Dermis microvascular lymphatic vessel endothelial cell (primary cell): ENCODE results near the gene TTLL12. TPM values are rescaled to one million over a fixed set of nuclear protein-coding genes. Genes with fewer than 3 reads are reported as not detected.
A peak's percentile ranks its signal among the peaks of the same experiment; 100 is the strongest.

Experiments used
- DNase-seq, 2 donors: peaks; one replicate each; pipeline versions ENCODE4 v3.0.0 to v3.0.0-alpha.2; 2010; ENCODE audit warnings: low read depth in 2 of 2
- total RNA-seq: library from RNA; depleted of rRNA; stranded (reverse); fragments of >200 nt; gene quantifications from 2 replicates; pipeline ENCODE4 v1.2.1, GENCODE V29; 2014

Gene TTLL12
- total RNA-seq, 1 donor from 2014 or later, result 18.0 TPM

DNA sequence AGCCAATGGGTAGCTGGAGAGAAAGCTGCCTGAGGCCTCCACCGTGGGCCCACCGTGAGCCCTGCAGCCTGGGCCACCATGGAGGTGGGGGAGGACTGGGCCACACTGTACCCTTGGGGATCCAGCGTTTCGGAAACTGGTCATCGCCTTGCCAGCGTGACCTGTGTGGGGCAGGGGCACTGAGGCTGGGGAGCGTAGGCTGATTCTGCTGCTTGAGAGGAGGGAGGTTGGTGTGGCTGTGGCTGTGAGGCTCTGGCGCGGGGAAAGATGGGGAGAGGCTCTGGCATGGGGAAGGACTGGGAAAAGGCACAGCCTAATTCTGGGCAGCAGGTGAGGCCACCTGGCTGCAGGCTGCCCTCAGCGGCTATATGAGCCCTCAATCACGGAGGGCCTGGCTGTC is 12.6 kb upstream of the TTLL12 start:
- no peak for DNase-seq

DNA sequence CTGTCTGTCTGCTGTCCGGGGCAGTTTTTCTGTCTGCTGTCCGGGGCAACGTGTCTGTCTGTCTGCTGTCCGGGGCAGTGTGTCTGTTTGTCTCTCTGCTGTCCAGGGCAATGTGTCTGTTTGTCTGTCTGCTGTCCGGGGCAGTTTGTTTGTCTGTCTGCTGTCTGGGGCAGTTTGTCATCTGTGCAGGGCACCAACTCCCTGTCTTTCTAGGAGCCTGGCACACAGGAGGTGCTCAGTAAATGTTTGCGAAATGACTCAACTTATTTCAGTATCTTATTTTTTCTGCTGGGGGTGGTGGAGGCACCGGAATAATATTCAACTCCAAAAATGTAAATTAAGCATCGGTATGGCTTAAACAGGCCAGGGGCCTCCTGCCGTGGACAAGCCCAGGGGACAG is 12.0 kb upstream of the TTLL12 start:
- DNase-seq, result no peak

DNA sequence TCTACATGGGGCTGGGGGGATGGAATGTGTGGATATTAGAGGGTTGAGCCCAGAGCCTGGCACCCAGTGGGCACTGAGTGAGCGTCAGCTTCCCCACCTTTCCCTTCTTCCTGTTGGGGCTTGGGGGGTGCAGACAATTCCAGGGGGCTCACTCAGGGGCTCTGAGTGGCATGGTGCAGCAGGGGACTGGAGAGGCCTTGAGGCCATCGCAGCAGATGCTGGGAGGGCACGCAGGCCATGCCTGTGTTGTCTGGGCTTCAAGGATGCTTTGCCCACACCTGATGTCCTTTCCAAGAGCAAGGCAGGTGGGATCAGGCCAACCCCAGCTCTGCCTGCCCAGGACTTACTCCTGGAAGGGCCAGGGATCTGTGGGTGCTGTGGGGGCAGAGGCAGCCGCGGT is 11.2 kb upstream of the TTLL12 start:
- no peak for DNase-seq

DNA sequence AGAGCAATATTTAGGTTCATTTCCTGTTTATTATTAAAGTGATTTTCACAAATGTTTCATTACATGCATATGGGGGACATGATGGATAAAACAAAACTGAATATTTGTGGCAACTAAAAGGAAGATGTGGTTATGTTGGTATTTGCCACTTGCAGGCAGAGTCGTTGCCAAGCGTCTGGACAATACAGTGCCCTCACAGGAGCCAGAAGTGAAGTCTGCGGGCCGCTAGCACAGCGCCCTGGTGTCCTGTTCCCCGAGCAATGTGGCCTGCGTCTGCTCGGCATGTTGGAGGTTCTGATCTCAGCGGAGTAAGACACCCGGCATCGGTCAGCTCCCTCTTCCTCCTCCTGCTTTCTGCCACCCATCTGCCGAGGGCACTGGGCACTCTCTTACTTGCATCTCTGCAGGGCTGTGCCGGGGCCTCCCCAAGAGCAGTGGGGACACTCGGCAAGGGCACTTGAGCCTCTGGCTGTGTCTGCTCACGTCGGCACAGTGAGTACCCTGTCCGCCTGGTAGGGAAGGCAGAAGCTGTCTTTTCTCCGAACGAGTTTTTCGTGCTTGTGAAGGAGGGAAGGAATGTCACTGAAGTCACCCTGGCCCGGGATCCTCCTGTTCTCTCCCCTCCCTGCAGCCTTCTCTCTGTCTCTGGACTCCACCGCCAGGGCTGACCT is 10.5 kb upstream of the TTLL12 start:
- no peak for DNase-seq

DNA sequence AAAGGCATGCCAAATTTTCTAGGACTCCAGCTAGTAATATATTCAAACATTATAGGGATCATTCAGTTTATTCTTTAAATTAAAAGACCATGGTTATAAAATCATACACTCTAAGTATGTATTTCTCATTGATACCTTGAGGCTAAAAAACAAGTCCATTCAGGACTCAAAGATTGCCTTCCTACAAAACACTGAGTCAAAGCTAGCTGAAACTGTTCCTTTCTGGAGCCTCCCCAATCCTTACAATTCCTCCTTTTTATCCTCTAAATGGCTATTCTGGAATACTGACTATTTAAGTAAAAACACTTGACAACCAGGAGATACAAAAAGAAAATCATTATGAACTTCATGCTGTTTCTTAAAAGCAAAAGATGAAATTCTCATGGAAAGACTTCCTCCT is 4.9 kb upstream of the TTLL12 start:
- no peak for DNase-seq

DNA sequence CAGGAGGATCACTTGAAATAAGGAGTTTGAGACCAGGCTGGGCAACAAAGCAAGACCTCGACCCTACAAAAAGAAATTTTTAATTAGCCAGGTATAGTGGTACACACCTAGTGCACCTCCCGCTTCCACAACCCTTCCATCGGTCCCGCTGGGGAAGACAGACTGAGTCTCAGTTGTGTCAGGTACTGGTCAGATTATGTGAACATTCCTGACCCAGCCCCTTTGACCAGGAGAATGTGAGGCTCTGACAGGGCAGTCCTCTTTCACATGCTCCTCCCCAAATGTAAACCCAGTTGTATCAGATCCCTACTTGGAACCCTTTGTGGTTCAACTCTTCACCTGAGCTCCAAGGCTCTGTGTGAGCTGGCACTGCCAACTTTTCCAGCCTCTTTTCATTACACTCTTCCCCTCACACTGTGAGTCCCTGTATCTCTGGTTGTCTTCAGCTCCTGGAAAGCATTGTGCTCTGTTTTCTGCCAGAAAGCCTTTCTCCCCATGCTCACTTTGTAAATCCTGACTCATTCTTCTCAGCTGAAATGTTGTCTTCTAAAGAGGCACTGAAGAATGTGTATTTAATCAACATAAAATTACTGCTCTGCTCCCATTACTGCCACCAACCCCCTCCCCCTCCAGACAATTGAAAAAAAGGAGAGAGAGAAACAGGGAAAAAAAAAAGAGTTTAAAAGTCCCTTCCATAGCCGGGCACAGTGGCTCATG is 2.1 kb upstream of the TTLL12 start:
- DNase-seq, result no peak

DNA sequence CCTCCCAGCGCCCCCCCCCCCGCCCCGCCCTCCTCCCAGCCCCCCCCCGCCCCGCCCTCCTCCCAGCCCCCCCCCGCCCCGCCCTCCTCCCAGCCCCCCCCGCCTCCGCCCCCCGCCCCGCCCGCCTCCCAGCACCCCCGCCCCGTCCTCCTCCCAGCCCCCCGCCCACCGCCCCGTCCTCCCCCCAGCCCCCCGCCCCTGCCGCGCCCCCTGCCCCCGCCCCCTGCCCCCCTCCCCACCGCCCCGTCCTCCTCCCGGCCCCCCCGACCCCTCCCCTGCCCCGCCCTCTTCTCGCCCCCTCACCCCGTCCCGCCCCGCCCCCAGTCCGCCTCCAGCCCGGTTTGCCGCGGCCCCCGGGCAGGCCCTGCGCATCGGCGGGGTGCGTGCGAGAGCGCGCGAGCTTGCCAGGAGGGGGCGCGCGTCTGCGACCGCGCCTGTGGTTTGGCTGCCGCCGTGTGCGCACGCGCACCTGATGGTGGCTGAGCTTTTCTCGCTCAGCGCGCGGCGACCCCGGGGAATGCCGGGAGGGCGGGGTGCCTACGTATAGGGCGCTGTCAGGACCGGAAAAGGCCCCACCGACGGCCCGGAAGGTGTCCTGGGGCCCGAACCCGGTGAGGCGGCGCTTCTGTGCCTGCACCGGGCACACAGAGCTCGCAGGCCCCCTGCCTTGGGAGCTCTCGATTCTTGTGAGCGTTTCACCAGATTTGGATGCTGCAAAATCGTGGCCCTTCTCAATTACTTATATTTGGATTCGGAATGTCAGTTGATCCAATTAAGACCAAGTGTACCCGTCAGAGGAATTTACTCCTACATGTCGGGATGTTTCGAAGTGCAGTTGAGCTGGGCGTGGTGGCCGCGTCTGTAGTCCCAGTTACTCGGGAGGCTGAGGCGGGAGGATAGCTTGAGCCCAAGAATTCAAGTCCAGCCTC is 501 bp upstream of the TTLL12 start:
- DNase-seq, result peak; percentile 83 to 92

DNA sequence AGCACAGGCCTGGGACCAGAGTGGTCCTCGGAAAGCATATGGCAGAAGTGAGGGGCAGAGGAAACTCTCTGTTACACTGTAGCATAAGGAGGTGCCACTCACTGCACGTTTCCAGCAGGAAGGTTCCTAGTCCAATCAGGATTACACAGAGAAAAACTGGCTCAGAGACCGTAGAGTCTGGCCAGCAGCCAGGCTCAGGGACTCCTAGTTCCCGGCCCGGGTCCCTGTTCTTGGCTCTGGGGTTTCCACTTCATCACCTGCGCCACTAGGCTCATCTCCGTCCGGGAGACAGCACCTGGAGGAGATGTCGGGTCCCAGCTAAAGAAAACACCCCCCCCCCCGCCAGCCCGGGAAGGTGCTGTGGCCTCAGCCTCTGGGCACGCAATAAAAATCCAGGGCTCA is 1.1 kb downstream of the TTLL12 start:
- DNase-seq, result peak in 1 of 2 donors; percentile 59

DNA sequence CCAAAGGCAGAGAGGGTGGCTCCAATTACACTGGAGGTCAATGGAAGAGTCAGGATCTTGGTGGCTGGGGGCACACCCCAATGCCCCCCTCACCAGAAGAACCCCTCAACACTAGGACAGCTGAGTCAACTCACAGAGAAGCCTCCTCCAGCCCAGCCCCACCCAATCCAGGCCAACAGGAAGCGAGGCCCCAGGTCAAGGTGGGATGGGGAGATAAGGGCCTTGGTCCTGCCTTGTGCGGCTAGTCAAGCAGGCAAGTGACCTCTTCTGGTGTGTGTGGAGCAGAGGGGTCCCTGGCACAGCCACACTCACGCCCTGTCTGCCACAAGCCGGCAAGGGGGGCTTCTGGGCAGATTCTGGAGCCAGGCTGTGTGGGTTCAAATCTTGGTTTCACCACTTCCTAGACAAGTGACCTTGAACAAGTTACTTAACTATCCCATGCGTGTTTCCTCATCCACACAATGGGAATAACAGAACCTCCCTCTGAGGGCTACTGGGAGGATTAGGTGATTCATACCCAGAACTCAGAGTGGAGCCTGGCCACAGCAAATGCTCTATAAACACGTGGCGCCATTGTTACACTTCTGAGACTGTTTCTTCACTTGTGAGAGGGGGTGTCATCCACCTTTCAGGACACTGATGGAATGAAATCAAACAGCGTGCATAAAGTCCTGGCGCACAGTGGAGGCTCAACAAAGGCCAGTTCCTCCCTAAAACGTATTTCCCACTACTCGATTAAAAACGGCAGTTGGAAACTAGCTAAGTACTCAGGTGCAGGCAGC is 3.2 kb downstream of the TTLL12 start:
- DNase-seq, result peak in 1 of 2 donors; percentile 80

DNA sequence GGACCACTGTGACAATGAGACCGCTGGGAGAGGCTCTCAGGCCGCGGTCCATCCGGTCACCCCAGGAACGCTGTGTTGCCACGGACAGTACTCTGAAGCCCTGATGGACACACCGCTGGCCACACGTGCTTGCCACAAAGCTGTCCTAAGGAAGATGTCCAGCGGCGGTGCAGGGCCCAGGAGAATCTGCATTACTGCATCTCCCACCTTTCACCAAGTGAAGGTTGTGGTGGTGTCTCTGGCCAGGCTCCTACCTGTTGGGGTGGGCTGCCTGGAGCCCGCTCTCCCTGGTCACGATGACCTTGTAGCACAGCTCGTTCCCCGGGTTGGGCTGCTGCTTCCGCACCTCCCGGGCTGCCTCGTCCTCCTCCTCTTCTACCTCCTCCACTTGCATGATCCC is 4.2 kb downstream of the TTLL12 start:
- DNase-seq, result no peak

DNA sequence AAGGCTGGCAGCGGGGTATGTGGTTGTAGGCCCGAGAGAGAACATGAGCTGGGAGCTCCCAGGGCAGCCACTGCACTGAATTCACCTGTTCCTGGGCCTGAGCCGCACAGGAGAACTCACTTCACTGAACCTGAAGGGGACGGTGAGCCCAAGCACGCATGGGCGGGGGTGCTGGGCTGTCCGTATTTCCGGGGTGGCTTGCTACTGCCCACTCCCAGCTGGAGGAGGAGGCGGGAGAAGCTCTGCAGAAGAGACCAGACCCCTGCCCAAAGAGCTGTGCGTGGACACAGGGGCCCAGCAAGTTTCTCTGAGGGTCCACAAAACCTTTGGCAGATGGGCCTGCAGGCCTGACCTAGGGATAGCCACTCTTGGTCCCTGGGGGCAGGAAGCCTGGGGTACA is 4.8 kb downstream of the TTLL12 start:
- DNase-seq, result no peak

DNA sequence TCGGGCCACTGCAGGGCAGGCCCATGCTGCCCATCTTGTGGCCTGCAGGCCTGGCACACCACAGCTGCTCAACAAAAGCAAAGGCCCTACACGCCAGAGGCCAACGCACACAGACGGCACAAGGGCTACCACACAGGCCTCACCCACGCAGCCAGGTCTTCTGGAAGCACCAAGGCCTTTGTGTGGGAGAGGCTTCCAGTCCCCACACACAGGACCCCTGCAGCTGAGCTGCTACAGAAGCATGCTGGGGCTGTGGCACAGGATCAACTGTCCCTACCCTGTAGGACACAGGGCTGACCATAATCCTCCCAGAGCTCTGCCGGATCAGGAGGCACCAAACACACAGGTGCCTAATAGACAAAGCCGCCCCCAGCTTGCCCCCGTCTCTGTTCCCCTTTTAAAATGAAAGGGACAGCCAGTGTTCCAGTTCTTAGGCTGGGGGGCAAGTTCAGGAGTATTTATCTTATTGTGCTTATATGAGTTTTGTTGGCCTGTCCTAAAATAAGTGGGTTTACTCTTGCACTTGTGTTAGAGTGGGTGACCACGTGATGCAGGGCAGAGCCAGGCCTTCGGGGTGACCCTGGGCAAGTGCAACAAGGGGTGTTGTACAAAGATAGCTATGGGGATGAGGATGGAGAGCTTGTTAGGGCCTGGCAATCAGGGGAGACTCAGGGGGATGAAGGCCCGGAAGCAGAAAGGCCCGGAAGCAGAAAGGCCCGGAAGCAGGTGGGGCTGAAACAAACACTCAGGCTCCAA is 5.4 kb downstream of the TTLL12 start:
- no peak for DNase-seq

DNA sequence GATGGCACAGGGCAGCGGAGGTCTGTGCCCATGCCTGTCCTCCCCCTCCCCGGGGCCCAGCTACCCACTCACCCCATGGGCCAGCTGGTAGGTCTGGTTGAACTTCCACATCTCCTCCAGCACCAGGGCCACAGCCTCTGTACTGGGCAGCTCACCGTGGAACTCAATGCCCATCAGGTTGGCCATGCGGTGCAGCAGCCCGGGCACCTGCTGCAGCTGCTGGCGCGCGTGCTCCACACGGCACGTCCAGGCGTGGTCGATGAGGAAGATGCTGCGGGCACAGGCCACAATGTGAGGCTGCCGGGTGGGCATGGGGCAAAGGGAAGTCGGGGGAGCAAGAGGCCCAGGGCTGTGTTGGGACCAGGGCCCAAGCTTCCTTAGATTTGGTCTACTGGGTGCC is 6.3 kb downstream of the TTLL12 start:
- no peak for DNase-seq

DNA sequence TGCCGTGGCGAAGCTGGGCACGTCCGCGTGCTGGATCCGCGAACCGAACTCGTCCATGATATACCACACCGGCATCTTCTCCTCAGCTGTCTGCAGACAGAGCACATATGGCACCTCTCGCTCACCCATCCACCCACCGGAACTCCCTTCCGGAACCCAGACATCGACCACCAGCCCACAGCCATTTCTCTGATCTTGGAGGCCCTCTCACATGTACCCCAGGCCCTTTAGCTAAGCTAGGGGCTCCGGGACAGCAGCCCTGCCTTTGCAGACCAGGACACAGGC is 7.1 kb downstream of the TTLL12 start:
- DNase-seq, result no peak

DNA sequence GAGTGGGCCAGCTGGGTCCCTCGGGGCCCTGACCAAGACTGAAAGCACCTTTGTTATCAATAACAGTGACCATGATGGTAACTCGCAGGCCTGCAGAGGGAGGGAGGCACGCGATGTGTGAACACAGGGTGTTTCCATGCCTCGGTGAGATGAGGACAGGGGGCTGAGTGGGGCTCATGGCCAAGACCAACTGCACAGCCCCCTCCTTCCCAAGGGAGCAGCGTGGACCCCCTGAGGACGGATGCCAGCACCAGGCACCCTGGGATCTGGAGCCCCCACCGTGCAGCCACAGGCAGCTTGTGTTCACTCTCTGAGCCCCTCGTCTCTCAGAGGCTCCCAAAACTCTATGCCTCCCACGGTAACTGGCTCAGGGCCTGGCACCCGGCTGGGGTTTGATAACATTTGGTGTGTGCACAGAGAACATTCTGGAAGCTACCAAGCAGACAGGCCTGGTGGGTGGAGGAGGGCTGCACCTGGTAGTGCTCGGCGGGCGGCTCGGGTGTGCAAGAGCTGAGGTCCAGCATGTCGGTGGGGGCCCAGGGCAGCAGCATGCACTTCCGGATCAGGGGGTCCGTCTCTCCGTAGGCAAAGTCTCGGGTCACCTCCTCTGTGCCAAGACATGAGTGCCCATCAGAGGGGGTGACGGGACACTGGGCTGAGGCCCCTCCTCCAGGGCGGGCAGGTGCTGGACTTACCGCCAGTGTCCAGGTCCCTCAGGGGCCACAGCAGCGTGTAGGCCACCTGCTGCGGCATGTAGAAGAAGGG is 7.6 kb downstream of the TTLL12 start:
- no peak for DNase-seq

DNA sequence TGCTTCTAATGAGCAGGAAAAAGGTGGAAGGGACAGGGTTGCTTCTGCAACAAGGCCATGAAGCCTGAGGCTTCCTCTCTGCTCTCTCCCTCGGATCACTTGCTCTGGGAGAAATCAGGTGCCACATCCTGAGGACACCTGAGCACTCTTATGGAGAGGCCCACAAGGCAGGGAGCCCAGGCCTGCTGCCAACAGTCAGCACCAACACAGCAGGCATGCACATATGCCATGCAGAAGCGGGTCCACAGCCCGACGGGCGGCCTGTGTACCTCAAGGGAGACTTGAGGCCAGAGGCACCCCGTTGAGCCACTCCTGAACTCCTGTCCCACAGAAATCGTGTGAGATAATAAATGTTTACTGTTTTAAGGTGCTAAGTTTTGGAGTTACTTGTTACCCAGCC is 9.5 kb downstream of the TTLL12 start:
- DNase-seq, result no peak

DNA sequence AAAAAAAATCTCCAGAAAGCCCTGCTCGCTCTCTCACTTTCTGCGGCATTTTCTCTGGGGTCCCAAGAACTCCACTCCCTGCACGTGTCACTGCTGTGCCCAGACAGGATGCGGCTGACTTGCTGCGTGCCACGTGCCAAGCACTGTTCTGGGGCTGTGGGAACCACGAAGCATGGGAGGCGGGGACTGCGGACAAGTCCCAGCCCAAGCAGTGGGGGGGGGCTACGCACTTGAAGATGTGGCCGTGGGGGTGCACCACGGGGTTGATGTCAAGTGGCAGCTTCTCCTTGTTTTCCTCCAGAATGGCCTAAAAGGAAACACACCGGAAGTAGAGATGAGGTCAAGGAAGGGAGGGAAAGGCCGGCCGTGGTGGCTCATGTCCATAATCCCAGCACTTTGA is 10.8 kb downstream of the TTLL12 start:
- no peak for DNase-seq

DNA sequence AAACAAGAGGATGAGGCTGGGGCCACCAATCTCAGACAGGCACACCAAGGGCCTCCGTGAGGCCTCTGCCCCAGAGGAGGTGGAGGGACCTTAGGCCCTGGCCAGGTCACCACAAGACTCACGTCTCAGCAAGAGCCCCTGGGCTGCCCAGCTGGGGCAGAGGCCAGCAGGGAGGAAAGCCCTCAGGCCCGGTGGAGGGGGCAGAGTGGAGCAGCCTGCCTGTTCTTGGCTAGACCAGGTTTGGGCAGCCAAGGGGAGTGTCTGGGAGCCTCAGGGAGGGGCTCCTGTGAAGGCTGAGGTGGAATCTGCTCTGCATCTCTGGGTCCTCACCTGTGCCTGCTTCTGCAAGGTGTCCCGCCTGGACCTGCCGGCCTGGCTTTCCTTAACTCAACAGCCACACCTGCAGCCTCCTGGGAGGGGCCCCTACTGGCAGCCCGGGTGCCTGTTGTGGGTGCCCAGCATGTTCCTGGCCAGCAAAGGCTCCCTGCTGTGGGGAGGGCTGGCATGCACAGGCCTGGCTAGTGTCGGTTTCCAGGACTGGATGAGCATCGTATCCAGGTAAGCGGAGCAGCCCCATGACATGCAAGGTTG is 11.9 kb downstream of the TTLL12 start:
- DNase-seq, result no peak

DNA sequence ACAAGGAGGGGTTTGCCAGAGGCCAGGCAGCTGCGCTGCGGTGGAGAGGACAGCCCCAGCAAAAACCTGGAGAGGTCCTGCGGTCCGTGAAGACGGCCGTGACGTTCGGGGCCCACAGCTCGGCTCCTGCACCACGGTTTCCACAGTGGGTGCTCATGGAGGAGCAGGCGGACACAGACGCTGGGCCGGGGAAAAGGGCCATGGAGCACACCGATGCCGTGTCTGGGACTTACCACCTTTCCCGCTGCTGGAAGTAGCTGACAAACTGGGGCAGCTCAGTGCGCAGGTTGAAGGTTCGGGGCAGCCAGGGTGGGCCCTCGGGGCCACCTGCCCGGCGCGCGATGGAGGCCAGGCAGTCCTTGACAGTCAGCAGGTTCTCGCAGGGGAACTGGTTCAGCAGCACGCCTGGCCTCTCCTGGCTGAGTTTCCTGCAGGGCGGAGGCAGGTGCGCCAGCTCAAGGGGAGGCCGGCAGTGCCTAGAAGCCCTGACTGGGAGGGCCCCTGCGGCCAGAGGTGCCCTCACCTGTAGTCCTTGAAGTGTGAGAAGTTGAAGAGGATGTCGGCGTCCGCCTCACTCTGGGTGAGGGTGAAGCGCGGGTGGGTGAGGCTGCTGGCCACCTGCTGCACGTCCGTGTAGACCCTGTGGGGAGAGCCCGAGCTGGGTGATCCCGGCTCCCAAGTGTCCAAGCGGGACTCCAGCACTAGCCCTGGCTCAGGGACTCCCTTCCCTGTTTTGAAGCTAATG is 12.8 kb downstream of the TTLL12 start:
- DNase-seq, result no peak
